HG03469 (cell line): ENCODE results near the gene ERVH48-1.
"Not testable (repeated sequence)": the region's sequence is repeated elsewhere in the genome, so short reads cannot be mapped to it uniquely, and the experiment has no call there.

Source experiments
- ATAC-seq: cut with Tn5 transposase; IDR thresholded peaks from one replicate; pipeline ENCODE4 v1.9.1; 2021; ENCODE audit warnings: mild to moderate bottlenecking, moderate library complexity, moderate number of reproducible peaks; ENCODE audit not compliant: unreplicated experiment

The ERVH48-1 gene

DNA sequence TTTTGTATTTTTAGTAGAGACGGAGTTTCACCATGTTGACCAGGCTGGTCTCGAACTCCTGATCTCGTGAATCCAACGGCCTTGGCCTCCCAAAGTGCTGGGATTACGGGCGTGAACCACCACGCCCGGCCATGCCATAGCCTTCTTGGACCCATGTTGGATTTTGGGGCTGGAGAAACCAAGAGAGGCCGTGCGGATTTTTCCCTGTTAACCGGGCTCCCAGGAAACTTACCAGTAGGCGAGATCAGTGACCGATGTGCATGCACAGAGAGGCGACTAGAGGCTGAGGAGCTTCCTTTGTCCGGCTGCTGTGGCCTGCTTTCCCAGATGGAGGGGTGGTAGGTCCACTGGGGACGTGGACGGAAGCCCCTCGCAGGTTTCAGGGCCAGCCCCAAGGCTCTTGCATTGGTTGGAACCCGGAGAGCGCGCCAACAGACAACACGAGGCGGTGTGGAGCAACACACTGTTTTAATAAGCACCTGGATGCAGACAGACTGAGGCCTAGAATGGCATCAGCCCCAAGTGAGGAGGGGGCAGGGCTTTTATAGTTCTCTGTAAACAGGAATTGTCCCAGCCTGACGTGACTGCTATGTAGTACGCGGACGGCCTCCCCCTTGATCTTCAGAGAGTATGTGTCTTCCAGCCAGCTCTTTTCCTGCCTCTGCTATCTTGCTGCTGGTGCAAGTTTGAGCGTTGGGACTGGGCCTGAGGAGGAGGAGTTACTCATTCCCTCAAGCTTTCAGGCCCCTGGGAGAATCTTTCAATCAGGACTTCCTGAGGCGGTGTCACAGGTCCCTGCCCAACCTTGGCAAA, at the start of gene ERVH48-1:
TSS of gene ERVH48-1 (minus strand) at position 517 of the 813 bp plus-strand sequence. CDS start 6,624 bp downstream, outside the sequence.
- no peak for ATAC-seq

DNA sequence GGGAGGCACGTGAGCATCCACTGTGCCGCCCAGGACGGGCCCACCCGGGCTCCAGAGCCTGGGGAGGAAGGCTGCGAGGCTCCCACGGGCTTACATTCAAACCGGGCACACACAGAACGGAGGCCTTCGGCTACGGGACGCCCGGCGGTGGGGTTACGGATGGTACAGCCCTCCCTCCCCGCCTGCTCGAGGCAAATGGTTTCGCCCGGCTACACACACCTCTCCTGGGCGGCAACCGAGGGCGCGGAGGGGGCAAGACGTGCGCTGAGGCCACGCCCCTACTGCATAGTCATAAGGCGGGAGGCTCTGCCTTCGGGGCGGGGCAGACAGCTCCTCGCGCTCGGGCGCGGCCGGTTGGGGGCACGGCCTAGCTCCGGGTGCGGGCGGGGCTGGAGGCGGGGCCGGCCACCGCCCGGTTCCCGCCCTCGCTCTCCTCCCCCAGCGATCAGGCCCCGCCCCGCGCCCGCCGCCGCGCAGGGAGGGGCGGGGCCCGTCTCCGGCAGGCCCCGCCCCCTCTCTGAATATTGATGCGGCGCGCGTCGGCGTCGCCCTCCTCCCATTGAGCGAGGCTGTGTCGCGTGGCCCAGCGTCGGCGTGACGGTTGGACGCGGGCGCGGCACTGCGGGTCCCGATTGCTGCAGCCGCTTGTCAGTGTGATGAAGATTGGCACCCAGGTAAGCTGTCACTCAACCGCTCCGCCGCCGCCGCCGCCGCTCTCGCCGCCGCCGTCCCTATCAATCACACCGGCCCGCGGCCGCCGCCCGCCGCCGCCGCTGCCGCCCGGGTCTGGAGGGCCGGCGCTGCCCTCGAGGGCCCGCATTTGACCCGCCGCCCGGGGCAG, 48.8 kb upstream of the ERVH48-1 start, which contains the start of gene PKNOX1:
TSS of gene PKNOX1 (plus strand) at position 572 of the 841 bp plus-strand sequence. CDS start 29,820 bp downstream, outside the sequence.
- peak; percentile 73 for ATAC-seq

DNA sequence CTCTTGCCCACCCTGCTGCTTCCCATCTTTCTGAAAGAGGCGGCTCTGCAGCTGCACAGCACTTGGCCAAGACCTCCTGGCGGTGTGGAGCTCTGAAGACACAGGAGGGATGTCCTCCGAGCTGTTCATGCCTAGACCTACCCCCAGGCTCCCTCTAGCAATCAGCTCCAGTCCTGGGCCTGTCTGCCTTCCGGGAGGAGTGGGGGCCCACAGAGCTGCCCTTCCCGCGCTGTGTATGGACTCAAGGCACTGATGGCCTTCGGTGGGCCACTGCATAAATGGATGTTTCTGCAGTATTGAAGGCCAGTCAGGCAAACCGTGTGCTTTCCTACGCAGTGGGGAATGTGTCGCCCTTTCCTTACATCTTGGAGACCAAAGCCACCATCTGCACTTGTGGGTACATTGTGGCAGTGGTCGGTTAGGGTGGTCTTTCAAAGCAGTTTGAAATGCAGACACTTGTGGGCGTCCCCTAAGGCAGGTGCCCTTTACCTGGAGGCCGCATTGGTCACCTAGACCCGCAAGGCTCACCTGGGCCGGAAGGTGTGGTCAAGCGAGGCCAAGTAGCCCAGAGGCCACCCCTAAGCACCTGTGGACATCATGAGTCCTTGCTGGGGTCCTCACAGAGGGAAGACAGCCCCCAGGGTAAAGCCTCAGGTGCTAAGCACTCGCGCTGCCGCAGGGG, 48.0 kb upstream of the ERVH48-1 start:
- no peak for ATAC-seq

DNA sequence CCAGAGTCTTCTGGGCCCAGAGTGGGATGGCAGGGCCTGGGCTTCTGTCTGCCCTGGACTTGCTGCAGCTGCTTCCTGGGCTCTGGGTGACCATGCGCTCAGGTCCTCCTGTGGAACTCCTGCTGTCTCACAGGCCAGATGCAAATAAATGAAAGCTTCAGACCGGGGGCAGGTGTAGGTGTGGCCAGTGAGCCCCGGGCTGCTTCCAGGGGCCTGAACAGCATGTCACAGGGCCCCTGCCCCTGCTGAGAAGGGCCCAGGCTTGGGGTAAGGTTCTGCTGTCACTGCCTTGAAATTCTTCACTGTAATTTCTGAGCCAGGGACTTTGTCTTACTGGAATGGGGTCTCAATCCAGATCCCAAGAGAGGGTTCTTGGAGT, 46.5 kb upstream of the ERVH48-1 start:
- no peak for ATAC-seq

DNA sequence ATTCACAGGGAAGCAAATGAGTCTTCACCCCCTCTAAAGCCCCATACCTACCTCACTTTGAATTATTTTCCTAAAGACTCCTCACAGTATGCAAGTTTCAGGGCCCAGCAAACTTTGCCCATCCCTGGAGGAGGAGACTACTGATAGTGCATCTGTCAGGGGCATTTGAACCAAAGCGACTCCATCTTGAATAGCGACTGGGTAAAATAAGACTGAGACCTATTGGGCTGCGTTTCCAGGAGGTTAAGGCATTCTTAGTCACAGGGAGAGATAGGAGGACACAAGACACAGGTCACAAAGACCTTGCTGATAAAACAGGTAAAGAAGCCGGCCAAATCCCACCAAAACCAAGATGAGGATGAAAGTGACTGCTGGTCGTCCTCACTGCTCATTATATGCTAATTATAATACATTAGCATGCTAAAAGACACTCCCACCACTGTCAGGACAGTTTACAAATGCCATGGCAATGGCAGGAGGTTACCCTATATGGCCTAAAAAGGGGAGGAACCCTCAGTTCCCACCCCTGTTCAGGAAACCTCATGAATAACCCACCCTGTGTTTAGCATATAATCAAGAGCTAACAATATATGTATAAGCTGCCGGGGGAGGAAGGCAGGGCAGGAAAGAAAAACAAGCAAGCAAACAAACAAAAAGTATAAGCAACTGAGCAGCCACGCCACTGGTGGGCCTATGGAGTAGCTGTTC, 45.7 kb upstream of the ERVH48-1 start:
- ATAC-seq, result no peak

DNA sequence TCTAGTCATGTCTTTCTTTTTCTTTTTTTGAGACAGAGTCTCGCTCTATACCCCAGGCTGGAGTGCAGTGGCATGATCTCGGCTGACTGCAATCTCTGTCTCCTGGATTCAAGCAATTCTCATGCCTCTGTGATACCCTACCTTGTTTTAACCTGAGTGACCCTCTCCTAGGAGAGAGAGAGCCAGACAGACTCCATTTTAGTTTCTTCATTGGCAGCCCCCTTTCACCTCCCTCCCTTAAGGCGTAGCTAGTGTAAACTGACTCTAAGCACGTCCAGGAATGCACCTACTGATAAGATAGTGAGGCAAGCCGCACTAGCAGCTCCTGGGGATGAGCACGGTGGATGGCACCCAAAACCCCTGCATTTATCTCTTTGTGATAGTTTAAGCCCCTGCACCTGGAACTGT, 43.8 kb upstream of the ERVH48-1 start:
- ATAC-seq, result no peak

DNA sequence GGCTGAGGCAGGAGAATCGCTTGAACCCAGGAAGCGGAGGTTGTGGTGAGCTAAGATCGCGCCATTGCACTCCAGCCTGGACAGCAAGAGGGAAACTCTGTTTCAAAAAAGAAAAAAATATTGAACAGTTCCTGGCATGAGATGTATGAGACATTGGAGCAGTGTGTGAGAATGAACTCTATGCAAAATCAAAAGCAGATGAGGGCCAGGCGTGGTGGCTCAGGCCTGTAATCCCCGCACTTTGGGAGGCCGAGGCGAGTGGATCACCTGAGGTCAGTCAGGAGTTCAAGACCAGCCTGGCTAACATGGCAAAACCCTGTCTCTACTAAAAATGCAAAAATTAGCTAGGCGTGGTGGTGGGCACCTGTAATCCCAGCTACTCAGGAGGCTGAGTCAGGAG, 42.2 kb upstream of the ERVH48-1 start:
- ATAC-seq, result not testable (repeated sequence)

DNA sequence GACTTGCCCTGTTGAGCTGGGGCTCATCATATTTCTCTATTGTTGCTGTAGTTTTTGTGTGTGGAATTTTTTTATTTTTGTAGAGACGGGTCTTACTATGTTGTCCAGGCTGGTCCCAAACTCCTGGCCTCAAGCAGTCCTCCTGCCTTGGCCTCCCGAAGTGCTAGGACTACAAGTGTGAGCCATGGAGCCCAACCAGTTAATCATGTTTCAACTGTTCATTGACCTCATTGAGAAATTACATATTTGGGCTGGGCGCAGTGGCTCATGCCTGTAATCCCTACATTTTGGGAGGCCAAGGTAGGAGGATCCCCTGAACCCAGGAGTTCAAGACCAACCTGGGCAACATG, 39.8 kb upstream of the ERVH48-1 start:
- no peak for ATAC-seq

DNA sequence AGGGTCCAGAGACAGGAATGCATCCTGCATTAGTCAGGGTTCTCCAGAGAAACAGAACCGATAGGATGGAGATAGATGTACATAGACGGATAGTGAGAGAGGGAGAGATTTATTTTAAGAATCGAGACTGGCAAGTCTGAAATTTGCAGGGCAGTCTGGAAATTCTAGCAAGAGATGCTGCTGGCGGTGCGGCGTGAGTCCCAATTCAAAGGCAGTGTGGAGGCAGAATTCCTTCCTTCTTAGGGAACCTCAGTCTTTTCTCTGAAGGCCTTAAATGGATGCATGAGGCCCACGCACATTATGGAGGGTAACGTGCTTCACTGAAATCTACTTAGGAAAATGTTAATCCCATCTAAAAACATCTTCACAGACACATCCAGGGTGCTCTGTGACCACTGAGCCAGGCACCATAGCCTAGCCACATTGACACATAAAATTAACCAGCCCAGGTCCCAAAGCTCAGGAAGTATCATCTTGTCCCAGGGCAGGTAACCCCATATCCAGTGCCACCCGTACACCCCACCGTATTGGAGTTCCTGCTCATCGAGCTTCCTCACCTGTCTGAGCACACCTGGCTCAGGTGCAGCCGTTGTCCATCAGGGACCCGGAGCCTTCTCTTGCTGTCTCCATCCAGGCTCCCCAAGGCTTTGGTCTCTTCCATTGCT, 39.2 kb upstream of the ERVH48-1 start:
- no peak for ATAC-seq

DNA sequence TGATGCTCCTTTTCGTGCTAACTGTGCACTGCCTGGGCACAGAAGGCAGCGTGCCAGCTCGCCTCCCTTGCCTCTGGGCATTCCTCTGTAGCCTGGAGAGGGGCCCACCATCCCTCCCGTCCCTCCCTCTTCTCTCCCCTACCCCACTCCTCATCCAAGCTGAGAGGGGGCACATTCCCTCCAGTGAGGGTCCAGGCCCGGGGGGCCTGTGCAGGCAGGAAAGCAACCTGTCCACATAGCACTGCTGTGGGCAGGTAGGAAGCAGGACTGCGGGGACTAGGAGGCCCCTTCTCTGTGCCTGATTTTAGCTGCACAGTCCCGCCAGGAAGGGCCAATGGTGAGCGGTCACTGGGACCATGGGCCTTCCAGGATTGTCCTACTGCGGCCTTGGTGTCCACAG, 38.7 kb upstream of the ERVH48-1 start:
- ATAC-seq, result no peak

DNA sequence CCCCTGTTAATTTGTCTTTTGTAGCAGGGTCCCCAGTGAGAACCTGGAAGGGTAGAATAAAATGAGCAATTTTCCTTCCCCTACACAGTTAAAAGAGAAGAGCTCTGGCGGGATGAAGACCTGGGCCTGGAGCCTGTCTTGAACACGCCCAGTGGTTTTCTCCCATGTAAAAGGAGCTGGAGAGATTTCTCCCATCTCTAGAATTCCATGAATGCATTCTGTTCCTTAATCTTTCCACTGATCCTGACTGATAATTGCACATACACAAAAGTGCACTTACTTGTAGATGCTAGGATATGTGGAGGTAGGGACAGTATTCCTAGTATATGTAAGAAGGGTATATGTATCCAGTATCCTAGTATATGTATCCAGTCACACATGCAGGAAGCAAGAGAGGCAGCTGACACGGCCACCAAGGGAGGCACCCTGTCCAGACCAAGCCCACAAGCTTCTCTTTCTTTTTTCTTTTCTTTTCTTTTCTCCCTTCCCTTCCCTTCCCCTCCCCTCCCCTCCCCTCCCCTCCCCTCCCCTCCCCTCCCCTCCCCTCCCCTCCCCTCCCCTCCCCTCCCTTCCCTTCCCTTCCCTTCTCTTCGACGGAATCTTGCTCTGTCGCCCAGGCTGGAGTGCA, 37.1 kb upstream of the ERVH48-1 start:
- ATAC-seq, result no peak

DNA sequence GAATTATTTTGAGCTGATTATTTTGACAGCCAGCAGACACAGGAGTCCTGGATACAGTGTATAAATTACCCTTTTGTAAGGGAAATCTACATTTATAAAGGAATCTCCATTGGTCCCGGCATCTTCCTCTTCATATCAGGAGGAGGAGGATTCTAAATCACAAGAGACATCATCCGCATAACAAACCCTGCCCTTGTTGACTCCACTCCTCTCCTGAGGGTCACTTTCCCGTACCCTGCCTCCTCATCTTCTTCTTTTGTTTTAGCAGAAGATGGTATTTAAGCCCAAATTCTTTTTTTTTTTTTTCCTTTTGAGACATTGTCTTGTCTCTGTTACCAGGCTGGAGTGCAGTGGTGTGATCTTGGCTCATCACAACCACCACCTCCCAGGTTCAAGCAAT, 34.3 kb upstream of the ERVH48-1 start:
- ATAC-seq, result no peak

DNA sequence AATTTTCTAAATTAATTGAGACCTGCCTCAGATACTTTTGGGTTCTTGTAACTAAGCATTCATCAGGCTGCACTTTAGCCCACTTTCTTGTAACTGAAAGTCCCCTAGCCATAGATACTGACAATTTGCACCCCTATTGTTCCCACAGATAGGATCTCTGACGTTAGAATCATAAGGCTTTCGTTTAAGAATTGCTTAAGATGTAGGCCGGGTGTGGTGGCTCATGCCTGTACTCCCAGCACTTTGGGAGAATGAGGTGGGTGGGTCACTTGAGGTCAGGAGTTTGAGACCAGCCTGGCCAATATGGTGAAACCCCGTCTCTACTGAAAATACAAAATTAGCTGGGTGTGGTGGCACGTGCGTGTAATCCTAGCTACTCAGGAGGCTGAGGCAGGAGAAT, 32.7 kb upstream of the ERVH48-1 start:
- not testable (repeated sequence) for ATAC-seq

DNA sequence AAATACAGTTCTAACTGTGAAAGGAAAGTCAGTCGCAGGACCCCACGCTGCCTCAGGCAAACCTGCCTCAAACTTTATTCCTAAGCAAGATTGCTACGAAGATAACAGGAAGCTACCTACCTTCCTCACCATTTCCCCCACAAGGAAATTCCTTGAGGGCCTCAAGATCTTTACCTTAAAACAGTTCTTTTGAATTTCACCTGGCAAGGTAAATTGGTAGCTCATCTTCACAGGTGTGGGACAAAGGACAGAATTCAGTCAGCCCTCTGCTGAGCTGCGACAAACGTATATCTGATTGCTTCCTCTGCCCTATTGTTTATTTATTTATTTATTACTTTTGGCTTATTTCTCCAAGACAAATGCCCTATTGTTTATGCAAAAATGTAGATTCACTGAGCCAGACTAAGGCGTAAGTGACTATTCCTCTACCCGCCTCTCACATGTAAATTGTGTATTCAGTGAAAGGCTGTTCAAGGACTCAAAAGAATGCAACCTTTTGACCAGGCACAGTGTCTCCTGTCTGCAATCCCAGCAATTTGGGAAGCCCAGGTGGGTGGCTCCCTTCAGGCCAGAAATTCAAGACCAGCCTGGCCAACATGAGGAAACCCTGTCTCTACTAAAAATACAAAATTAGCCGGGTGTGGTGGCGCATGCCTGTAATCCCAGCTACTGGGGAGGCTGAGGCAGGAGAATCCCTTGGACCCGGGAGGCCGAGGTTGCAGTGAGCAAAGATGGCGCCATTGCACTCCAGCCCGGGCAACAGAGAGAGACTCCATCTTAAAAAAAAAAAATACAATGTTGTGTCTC, 31.6 kb upstream of the ERVH48-1 start:
- ATAC-seq, result peak; percentile 100

DNA sequence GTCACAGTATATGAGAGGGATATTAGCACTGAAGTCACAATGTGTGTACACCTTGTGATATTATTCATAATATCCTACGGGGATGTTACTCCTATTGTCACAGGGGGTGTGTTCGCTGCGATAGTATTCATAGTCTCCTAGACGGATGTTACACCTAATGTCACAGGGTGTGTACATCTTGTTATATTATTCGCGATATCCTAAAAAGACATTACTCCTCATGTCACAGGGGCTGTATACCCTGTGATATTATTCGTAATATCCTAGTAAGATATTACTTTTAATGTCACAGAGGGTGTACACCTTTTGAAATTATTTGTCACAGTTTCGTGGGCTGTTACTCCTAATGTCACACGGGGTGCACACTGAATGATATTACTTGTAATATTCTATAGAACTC, 25.8 kb upstream of the ERVH48-1 start:
- not testable (repeated sequence) for ATAC-seq

DNA sequence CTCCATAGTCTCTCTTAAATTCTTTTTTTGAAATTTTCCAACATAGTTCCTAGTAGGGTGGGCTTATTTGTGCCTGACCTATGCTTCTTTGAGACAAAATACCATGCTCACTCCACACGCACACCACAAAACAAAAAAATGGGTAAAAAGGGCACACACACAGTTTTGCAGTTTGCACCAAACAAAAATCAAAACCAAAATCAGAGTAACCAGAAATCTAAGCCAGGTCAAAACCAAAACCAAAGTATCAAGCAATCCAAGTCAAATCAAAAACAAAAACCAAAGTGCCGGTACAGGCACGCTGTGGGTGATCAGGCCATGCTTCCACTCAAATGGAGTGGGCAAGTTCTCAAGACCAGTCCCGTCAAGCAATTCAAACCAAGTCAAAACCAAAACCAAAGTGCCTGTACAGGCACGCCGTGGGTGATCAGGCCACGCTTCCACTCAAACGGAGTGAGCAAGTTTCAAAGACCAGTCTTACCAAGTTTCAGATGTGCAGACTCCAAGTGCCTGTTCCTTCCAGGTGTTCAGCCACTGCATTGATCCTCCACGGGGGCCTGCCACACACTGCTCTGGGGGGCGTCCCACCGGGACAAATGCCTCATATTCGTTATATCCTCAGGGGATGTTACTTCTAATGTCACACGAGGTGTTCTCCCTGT, 23.8 kb upstream of the ERVH48-1 start:
- not testable (repeated sequence) for ATAC-seq

DNA sequence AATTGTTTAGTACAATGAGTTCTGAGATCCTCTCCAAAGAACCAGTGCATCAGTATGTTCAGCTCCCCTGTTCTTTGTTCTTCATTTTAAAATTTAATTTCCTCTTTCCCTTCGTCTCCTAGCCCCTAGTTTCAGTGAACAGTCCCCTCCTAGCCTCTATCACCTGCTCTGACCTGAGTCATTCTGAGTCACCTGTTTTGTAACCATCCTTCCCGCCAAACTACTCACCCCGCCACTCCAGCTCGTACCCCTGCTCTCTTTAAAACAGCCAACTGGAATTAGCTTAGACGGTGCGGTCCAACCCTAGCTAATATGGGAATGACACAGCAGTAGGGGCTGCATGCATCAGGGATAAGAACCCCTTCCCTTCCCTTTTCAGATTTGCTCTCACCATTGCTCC, 16.8 kb upstream of the ERVH48-1 start:
- ATAC-seq, result no peak

DNA sequence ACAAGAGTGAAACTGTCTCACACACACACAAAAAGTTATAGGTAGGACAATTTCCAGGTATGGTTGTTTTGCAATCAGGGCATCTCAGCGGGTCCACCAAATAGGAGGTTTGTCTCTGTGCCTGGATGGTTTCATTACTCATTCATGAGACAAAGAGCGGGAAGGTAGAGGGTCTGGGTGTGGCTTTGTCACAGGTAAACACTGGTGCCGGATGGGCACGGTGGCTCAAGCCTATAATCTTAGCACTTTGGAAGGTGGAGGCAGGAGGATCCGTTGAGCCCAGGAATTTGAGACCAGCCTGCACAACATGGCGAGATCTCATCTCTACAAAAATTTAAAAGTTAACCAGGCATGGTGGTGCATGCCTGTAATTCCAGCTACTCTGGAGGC, 16.3 kb upstream of the ERVH48-1 start:
- ATAC-seq, result no peak
